Right lobe of liver (tissue), 4 donors: ENCODE measurements around the gene SYCE3.

Experiments used
- POLR2A ChIP-seq: fragments of 450-650 bp; IDR thresholded peaks from one replicate; pipeline ENCODE4 v1.6.1; 2017; ENCODE audit warnings: antibody characterized with exemption, mild to moderate bottlenecking
- TF ChIP-seq, protein P1 (sequence below), 4 donors: fragments of 200-600 bp in 3 of 4; fragments of 450-650 bp in 1 of 4; IDR thresholded peaks; one replicate each; pipeline versions ENCODE4 v1.5.1 to v1.8.0; 2016 to 2022; ENCODE audit warnings: antibody characterized with exemption in 4 of 4, mild to moderate bottlenecking in 2 of 4
- donor health status: DM: no; HTN: no; CAD: no.
- donor health status: DM: no; HTN: no; CAD: no.
- donor health status: DM: no; HTN: yes; CAD: no.

DNA sequence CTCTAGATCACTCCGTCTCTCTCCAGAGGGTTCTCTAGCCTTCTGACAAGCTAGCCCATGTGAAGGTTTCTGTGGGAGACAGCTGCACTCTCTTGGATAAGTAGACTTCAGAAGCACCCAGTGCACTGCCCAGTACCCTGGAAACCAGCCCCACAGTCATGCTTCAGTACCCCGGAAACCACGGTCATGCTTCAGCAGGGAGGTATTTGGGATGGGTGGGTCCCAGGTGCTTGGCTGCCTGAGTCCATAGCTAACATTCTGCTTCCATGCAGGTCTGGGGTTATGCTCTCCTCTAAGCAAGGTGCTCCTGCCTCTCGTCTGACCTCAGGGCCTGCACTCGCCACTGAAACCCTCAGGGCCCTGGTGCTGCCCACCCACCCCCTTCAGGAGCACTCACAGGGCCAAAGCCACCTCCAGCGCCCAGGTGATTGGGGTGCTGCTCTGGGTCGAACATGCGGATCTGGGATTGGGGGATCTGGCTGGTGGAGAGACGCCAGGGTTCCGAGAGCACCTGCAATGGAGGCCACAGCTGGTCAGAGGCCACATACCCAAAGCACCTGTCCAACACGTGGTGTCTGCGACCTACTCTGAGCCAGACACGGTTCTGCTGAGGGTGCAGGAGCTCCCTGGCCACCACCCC lies 7.3 kb upstream of the SYCE3 start:
- TF ChIP-seq, protein P1, sequence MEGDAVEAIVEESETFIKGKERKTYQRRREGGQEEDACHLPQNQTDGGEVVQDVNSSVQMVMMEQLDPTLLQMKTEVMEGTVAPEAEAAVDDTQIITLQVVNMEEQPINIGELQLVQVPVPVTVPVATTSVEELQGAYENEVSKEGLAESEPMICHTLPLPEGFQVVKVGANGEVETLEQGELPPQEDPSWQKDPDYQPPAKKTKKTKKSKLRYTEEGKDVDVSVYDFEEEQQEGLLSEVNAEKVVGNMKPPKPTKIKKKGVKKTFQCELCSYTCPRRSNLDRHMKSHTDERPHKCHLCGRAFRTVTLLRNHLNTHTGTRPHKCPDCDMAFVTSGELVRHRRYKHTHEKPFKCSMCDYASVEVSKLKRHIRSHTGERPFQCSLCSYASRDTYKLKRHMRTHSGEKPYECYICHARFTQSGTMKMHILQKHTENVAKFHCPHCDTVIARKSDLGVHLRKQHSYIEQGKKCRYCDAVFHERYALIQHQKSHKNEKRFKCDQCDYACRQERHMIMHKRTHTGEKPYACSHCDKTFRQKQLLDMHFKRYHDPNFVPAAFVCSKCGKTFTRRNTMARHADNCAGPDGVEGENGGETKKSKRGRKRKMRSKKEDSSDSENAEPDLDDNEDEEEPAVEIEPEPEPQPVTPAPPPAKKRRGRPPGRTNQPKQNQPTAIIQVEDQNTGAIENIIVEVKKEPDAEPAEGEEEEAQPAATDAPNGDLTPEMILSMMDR (IDR thresholded peaks at IDR 0.05) = no peak
- TF ChIP-seq POLR2A = no peak
